CD4-positive, CD25-positive, alpha-beta regulatory T cell (primary cell): ENCODE measurements around the gene ZNF618. TPM values are rescaled to one million over a fixed set of nuclear protein-coding genes. Genes with fewer than 3 reads are reported as not detected.

ENCODE experiments used
- ATAC-seq, 2 donors: fragments of 150-1000 bp; cut with Tn5 transposase; one replicate each; pipeline ENCODE4 v1.10.0; 2021; ENCODE audit warnings: low read depth in 2 of 2, moderate number of reproducible peaks in 2 of 2, moderate library complexity in 1 of 2
- DNase-seq, 3 donors: peaks; one replicate each; pipeline versions ENCODE4 v3.0.0 to v3.0.0-alpha.2; 2012 to 2022; ENCODE audit warnings: mixed read lengths in 1 of 3
- H3K27ac ChIP-seq: one replicate; pipeline ENCODE4 v1.7.0; 2013; ENCODE audit warnings: mild to moderate bottlenecking, low read length; ENCODE audit not compliant: insufficient read depth, poor library complexity, severe bottlenecking
- H3K27me3 ChIP-seq: one replicate; pipeline ENCODE4 v1.7.0; 2013; ENCODE audit warnings: low read length; ENCODE audit not compliant: control insufficient read depth, insufficient read depth
- H3K36me3 ChIP-seq: one replicate; pipeline ENCODE4 v1.7.0; 2013; ENCODE audit warnings: mild to moderate bottlenecking, low read length, moderate library complexity; ENCODE audit not compliant: control insufficient read depth, insufficient read depth
- H3K4me1 ChIP-seq: 2 replicates; pipeline ENCODE4 v1.7.0; 2013; ENCODE audit warnings: mild to moderate bottlenecking, low read length; ENCODE audit not compliant: insufficient read depth, control insufficient read depth, poor library complexity, severe bottlenecking
- H3K4me3 ChIP-seq: one replicate; pipeline ENCODE4 v1.7.0; 2013; ENCODE audit warnings: low read depth, mild to moderate bottlenecking, low read length, moderate library complexity
- H3K9me3 ChIP-seq, 2 experiments: 1 replicate in 1 of 2; 2 replicates in 1 of 2; pipeline ENCODE4 v1.7.0; 2013; ENCODE audit warnings: low read length in 2 of 2, mild to moderate bottlenecking in 1 of 2, moderate library complexity in 1 of 2; ENCODE audit not compliant: control insufficient read depth in 2 of 2
- H3K27ac Mint-ChIP-seq, 3 donors: one replicate each; pipeline ENCODE4 v1.8.0; 2020 to 2022; ENCODE audit warnings: mild to moderate bottlenecking in 3 of 3, mixed read lengths in 3 of 3, moderate library complexity in 2 of 3
- H3K27me3 Mint-ChIP-seq: one replicate; pipeline ENCODE4 v1.8.0; 2022; ENCODE audit warnings: mild to moderate bottlenecking, mixed read lengths
- H3K36me3 Mint-ChIP-seq: one replicate; pipeline ENCODE4 v1.8.0; 2020; ENCODE audit warnings: mixed read lengths
- H3K4me1 Mint-ChIP-seq, 4 donors: one replicate each; pipeline ENCODE4 v1.8.0; 2020 to 2022; ENCODE audit warnings: mixed read lengths in 4 of 4, mild to moderate bottlenecking in 1 of 4
- H3K4me3 Mint-ChIP-seq, 4 donors: one replicate each; pipeline ENCODE4 v1.8.0; 2020 to 2022; ENCODE audit warnings: mild to moderate bottlenecking in 4 of 4, mixed read lengths in 4 of 4, moderate library complexity in 3 of 4
- H3K9me3 Mint-ChIP-seq, 7 donors: one replicate each; pipeline ENCODE4 v1.8.0; 2020 to 2022; ENCODE audit warnings: mixed read lengths in 7 of 7, mild to moderate bottlenecking in 3 of 7, moderate library complexity in 2 of 7
- polyA plus RNA-seq, 4 donors: library from polyadenylated mRNA; unstranded; fragments of 300-500 nt; fragmentation: Illumina TruSeq; gene quantifications; one replicate each; pipeline ENCODE4 v1.2.3, GENCODE V29; 2021
- total RNA-seq: library from RNA; stranded (reverse); gene quantifications from one replicate; pipeline ENCODE4 v1.2.3, GENCODE V29; 2022

The ZNF618 gene
- total and polyA plus RNA-seq, 5 donors from 2014 or later = 0.86 TPM; not detected in 4

DNA sequence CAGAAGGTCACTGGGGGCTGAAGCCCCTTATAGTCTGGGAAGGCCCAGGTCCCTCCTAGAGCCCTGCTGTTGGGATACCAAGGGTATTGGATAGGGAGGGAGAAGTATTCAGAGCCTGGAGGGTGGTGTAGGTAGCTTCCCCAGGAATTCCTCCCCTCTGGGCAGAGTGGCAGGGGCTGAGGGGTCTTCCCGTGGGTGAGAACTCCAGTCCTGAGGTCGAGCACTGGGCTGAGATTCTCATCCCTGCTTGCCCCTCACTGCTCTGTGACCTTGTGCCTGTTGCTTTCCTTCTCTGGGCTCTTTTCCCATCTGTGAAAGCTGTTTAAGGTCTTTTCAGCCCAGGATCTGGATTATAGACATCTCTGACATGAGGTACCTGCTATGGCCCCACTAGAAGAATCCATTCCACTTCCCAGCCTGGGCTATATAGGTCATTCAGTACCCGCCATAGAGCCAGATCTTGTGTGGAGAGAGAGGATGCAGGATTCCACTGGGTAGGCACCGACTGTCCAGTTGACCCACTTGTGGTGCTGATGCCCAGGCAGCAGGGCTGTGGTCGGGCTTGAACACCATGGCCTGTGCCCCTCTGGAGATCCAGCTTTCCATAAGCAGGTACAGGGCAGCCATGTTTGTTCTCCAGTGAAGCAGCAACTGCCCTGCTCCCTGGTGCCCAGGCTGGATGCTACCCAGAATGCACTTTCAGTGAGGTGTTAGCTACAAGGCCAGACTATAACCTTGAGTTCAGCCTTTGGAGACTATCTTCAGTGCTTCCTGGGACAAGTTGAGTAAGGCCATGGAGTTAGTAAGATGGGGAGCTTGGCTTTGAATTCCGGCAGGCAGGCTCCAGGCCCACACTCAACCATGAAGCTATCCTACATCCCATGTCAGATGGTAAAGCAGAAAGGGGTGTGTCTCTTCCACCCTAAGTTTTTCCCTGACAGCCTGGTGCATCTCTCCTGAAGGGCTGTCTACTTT lies 141.9 kb downstream of the ZNF618 start:
- H3K36me3 ChIP-seq = no peaks in the 10 kb centered on the region
- no peaks in the 10 kb centered on the region for H3K4me1 Mint-ChIP-seq
- H3K4me1 ChIP-seq = no peaks in the 10 kb centered on the region
- H3K4me3 ChIP-seq = no peak overlapping the region
- H3K27ac ChIP-seq = no peak overlapping the region
- H3K9me3 ChIP-seq = peaks cover 0 to under 1% of the 10 kb centered on the region in 2 experiments
- ATAC-seq (no peak), DNase-seq (no peak)
- H3K4me3 Mint-ChIP-seq = no peak overlapping the region
- H3K36me3 Mint-ChIP-seq = no peaks in the 10 kb centered on the region
- H3K27ac Mint-ChIP-seq = no peak overlapping the region
- peaks cover 2% of the 10 kb centered on the region for H3K27me3 ChIP-seq
- H3K27me3 Mint-ChIP-seq = peaks cover 16% of the 10 kb centered on the region
- H3K9me3 Mint-ChIP-seq = peaks cover 0 to 10% (median 2%) of the 10 kb centered on the region in 7 donors

DNA sequence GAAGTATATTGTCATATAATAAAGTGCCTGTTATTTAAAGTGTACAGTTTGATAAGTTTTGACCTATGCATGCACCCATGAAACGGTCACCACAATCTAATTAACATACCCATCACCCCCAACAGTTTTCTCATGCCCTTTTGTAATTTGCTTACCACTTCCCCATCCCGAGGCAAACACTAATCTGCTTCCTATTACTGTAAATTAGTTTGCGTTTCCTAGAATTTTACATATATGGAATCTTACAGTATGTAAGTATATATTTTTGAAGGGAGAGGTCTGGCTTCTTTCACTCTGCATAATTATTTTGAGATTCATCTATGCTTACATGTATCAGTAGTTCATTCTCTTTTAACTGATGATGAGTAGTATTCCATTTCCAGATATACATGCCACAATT lies 145.5 kb downstream of the ZNF618 start:
- peaks cover 0 to 30% (median 11%) of the 10 kb centered on the region in 7 donors for H3K9me3 Mint-ChIP-seq
- no peaks in the 10 kb centered on the region for H3K36me3 Mint-ChIP-seq
- ATAC-seq = no peak

DNA sequence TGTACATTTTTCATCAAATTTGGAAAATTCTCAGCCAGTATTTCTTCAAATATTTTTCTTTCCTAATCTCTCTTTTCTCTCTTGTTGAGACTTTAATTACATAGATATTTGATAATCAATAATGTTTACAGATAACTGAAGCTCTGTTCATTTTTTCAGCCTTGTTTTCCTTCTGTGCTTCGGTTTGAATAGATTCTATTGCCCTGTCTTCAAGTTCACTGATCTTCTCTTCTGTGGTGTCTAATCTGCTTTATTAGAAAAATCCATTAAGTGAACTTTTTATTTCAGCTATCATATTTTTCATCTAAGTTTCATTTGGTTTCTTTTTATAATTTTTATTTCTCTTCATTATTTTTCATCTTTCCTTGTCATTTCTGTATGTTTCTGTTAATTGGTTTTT lies 147.9 kb downstream of the ZNF618 start:
- ATAC-seq (no peak), DNase-seq (no peak)
- Mint-ChIP-seq H3K4me3 (no peak overlapping the region), H3K9me3 (peaks cover 0 to 30% (median 11%) of the 10 kb centered on the region in 7 donors), H3K4me1 (no peaks in the 10 kb centered on the region), H3K36me3 (no peaks in the 10 kb centered on the region), H3K27me3 (peaks cover 6% of the 10 kb centered on the region), H3K27ac (no peak overlapping the region)
- H3K27ac ChIP-seq = no peak overlapping the region
- H3K4me1 ChIP-seq = no peaks in the 10 kb centered on the region
- H3K36me3 ChIP-seq = no peaks in the 10 kb centered on the region
- no peak overlapping the region for H3K4me3 ChIP-seq
- H3K27me3 ChIP-seq = peaks cover 2% of the 10 kb centered on the region
- H3K9me3 ChIP-seq = peaks cover 8 to 13% of the 10 kb centered on the region in 2 experiments

More for the DNA sequence above, 145.5 kb downstream of the ZNF618 start:
- no peaks in the 10 kb centered on the region for H3K4me1 Mint-ChIP-seq
- Histone ChIP-seq H3K4me3 (no peak overlapping the region), H3K27ac (no peak overlapping the region), H3K9me3 (peaks cover 8 to 13% of the 10 kb centered on the region in 2 experiments), H3K36me3 (no peaks in the 10 kb centered on the region), H3K27me3 (peaks cover 2% of the 10 kb centered on the region), H3K4me1 (no peaks in the 10 kb centered on the region)
- peaks cover 10% of the 10 kb centered on the region for H3K27me3 Mint-ChIP-seq
- DNase-seq = no peak
- no peak overlapping the region for H3K4me3 Mint-ChIP-seq
- no peak overlapping the region for H3K27ac Mint-ChIP-seq

DNA sequence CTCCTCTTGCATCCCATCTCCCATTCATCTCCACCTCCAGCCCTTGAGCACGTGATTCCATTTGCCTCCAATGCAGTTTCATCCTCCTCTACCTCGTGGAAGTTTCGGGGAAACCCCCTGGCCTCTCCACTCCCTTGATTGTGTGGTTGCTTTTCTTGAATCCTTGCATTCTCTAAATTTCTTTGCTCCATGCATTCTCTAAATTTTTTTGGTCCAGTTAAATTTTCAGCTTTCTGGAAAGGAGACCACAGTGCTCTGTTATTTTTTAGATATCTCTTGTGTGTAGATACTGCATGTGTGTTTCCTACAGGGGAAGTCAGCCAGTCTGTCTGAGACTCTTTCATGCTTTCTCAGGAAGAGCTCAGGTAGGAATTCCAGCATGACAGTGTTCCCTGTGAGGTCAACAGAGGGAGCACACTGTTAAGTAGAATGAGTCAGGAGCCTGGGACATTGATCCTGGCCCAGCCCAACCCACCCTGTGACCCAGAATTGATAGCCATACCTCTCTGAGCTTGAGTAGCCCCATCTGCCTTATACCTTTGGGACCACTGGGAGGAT lies 149.2 kb downstream of the ZNF618 start:
- Histone ChIP-seq H3K27me3 (peaks cover 2% of the 10 kb centered on the region), H3K4me3 (no peak overlapping the region), H3K36me3 (no peaks in the 10 kb centered on the region), H3K4me1 (no peaks in the 10 kb centered on the region), H3K9me3 (peaks cover 8 to 13% of the 10 kb centered on the region in 2 experiments), H3K27ac (no peak overlapping the region)
- Mint-ChIP-seq H3K4me1 (no peaks in the 10 kb centered on the region), H3K4me3 (no peak overlapping the region), H3K27ac (no peak overlapping the region), H3K9me3 (peaks cover 0 to 30% (median 11%) of the 10 kb centered on the region in 7 donors), H3K27me3 (peaks cover 6% of the 10 kb centered on the region), H3K36me3 (no peaks in the 10 kb centered on the region)
- DNase-seq (no peak), ATAC-seq (no peak)

DNA sequence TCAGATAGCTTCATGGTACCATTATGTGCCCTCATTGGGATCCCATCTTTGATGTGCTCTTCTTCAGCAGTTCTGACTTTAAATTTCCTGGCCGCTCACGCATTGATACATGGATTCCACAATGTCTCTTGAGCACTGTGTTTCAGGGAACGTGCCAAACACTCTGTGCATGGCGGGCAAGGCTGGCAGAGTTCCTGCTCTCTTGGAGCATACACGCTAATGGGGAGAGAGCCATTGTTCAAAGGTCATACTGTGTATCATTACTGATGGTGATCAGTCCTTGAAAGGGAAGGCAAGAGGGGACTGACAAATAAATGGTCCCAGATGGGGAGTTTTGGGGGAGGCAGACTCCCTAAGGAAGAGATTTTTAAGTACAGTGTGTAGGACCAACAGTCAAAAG lies 149.7 kb downstream of the ZNF618 start:
- Mint-ChIP-seq H3K4me3 (no peak overlapping the region), H3K36me3 (no peaks in the 10 kb centered on the region), H3K27me3 (peaks cover 6% of the 10 kb centered on the region), H3K27ac (no peak overlapping the region), H3K9me3 (peaks cover 0 to 30% (median 11%) of the 10 kb centered on the region in 7 donors), H3K4me1 (no peaks in the 10 kb centered on the region)
- no peak overlapping the region for H3K27ac ChIP-seq
- no peaks in the 10 kb centered on the region for H3K36me3 ChIP-seq
- no peak for ATAC-seq
- no peak overlapping the region for H3K4me3 ChIP-seq
- no peaks in the 10 kb centered on the region for H3K4me1 ChIP-seq
- peaks cover 2% of the 10 kb centered on the region for H3K27me3 ChIP-seq
- H3K9me3 ChIP-seq = peaks cover 8 to 13% of the 10 kb centered on the region in 2 experiments
- no peak for DNase-seq

DNA sequence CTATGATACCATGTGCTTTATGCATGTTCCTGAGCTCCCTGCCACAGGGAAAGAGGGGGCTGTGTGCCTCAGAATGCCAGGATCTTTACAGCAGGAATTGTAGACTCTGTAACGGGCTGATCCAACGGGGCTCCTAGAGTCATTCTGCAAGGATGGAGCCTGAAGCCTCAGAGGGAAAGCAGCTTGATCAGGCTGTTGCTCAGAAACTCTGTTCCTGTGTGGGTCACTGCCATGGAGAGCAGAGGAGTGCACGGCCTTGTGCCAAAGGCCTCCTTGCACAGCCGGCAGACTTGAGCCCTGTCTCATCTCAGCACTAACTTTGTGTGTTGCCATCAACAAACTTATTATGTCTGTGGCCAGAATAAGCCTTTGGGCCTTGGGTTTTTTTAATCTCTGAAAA lies 150.2 kb downstream of the ZNF618 start:
- Histone ChIP-seq H3K4me3 (no peak overlapping the region), H3K36me3 (no peaks in the 10 kb centered on the region), H3K27ac (no peak overlapping the region), H3K27me3 (peaks cover 2% of the 10 kb centered on the region), H3K4me1 (no peaks in the 10 kb centered on the region), H3K9me3 (peaks cover 8 to 13% of the 10 kb centered on the region in 2 experiments)
- DNase-seq = no peak
- no peak for ATAC-seq
- H3K9me3 Mint-ChIP-seq = peaks cover 0 to 30% (median 11%) of the 10 kb centered on the region in 7 donors
- no peaks in the 10 kb centered on the region for H3K36me3 Mint-ChIP-seq
- H3K27ac Mint-ChIP-seq = no peak overlapping the region
- no peak overlapping the region for H3K4me3 Mint-ChIP-seq
- no peaks in the 10 kb centered on the region for H3K4me1 Mint-ChIP-seq
- peaks cover 6% of the 10 kb centered on the region for H3K27me3 Mint-ChIP-seq

DNA sequence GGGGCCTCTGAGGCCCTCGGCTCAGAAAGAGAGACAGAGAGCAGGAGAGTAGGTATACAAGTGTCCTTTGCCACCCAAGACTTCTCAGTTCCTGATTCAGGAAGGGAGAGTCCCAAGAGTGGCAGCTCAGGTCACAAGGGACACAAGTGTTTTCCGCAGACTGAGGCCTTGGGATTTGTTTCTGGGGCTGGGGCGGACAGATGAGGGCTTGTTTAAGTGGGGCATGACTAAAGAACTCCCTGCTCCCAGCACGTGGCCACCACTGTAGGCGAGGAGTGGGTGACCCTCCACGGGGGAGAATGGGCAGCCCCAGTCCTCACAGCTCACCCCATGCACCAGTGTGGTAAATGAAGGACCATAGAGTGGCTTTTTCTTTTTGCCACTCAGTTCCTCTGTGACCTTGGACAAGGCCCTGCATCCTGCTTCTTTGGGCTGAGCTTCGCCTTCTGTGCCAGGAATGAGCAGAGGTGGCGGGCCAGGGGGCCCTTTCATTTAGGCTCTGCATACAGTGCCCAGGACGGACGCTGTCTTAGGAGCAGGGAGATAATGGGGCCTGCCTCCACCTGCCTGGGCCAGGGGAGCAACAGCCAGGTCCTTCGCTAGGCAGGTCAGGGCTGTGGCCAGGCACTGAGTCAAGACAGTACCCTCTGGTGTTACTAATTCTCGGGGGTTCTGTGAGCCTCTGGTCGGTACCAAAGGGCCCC lies 151.2 kb downstream of the ZNF618 start:
- no peak overlapping the region for H3K27ac Mint-ChIP-seq
- no peak overlapping the region for H3K27ac ChIP-seq
- H3K4me1 ChIP-seq = no peaks in the 10 kb centered on the region
- H3K36me3 ChIP-seq = no peaks in the 10 kb centered on the region
- peaks cover 8 to 13% of the 10 kb centered on the region in 2 experiments for H3K9me3 ChIP-seq
- H3K4me1 Mint-ChIP-seq = no peaks in the 10 kb centered on the region
- H3K4me3 ChIP-seq = no peak overlapping the region
- ATAC-seq (no peak), DNase-seq (no peak)
- H3K36me3 Mint-ChIP-seq = no peaks in the 10 kb centered on the region
- H3K4me3 Mint-ChIP-seq = no peak overlapping the region
- peaks cover 0 to 30% (median 11%) of the 10 kb centered on the region in 7 donors for H3K9me3 Mint-ChIP-seq
- H3K27me3 ChIP-seq = peaks cover 2% of the 10 kb centered on the region
- peaks cover 6% of the 10 kb centered on the region for H3K27me3 Mint-ChIP-seq
